K562 (cell line): ENCODE results near the gene PPOX. TPM values are rescaled to one million over a fixed set of nuclear protein-coding genes. Genes with fewer than 3 reads are reported as not detected.
A peak's percentile ranks its signal among the peaks of the same experiment; 100 is the strongest.

Experiments
- BRD9 ChIP-seq: fragments of 450-650 bp; IDR thresholded peaks from 2 replicates; pipeline ENCODE4 v1.6.1; 2018; ENCODE audit warnings: low read depth; ENCODE audit not compliant: partially characterized antibody
- CREB1 ChIP-seq, 2 experiments: sonication (generic) in 1 of 2; formaldehyde crosslinking in 1 of 2; IDR thresholded peaks; 2 replicates each; pipeline versions ENCODE4 v1.6.1 to v1.8.0; 2012 to 2022; ENCODE audit warnings: inconsistent platforms in 1 of 2, mild to moderate bottlenecking in 1 of 2, missing genetic modification reagents in 1 of 2, moderate library complexity in 1 of 2
- E2F6 ChIP-seq, 2 experiments: IDR thresholded peaks; 2 replicates each; pipeline ENCODE4 v1.6.1; 2011; ENCODE audit warnings: borderline replicate concordance in 1 of 2, control low read depth in 1 of 2, low read depth in 1 of 2, low read length in 1 of 2, mild to moderate bottlenecking in 1 of 2, mixed read lengths in 1 of 2, moderate library complexity in 1 of 2; ENCODE audit not compliant: insufficient read depth in 1 of 2, insufficient read length in 1 of 2, poor library complexity in 1 of 2, severe bottlenecking in 1 of 2; ENCODE audit errors: extremely low read depth in 1 of 2
- ETS1 ChIP-seq: conservative IDR thresholded peaks from 2 replicates; pipeline ENCODE4 v1.6.1; 2011; ENCODE audit warnings: low read depth, mild to moderate bottlenecking, low read length; ENCODE audit not compliant: control insufficient read depth
- HDGF ChIP-seq: fragments of 450-650 bp; IDR thresholded peaks from 2 replicates; pipeline ENCODE4 v1.6.1; 2016
- ID3 ChIP-seq, 2 experiments: fragments of 250-450 bp in 1 of 2; fragments of 450-650 bp in 1 of 2; sonication (Bioruptor Pico) in 1 of 2; IDR thresholded peaks; 2 replicates each; pipeline versions ENCODE4 v1.6.1 to v1.8.0; 2016 to 2021; ENCODE audit warnings: mild to moderate bottlenecking in 2 of 2, moderate library complexity in 2 of 2, missing compliant biosample characterization in 1 of 2, missing genetic modification characterization in 1 of 2
- MYC ChIP-seq, 2 experiments: fragments of 250-450 bp in 1 of 2; sonication (Bioruptor Pico) in 1 of 2; IDR thresholded peaks; 2 replicates each; pipeline versions ENCODE4 v1.5.1 to v1.6.1; 2012 to 2021; ENCODE audit warnings: low read depth in 2 of 2, borderline replicate concordance in 1 of 2, improper control_type of control experiment in 1 of 2, low read length in 1 of 2, mild to moderate bottlenecking in 1 of 2, moderate library complexity in 1 of 2
- POLR2AphosphoS2 ChIP-seq: IDR thresholded peaks from 2 replicates; pipeline ENCODE4 v1.6.1; 2012; ENCODE audit warnings: low read length, improper control_type of control experiment
- SNAPC5 ChIP-seq: fragments of 250-450 bp; sonication (Bioruptor Pico); IDR thresholded peaks from 2 replicates; pipeline ENCODE4 v1.8.0; 2021; ENCODE audit warnings: moderate library complexity, mild to moderate bottlenecking, inconsistent platforms
- TEAD4 ChIP-seq, 2 experiments: sonication (generic) in 1 of 2; formaldehyde crosslinking in 1 of 2; IDR thresholded peaks; 2 replicates each; pipeline versions ENCODE4 v1.6.1 to v1.8.0; 2012 to 2022; ENCODE audit warnings: borderline replicate concordance in 1 of 2, inconsistent platforms in 1 of 2, low read length in 1 of 2, mild to moderate bottlenecking in 1 of 2, missing genetic modification reagents in 1 of 2
- ZBED1 ChIP-seq: IDR thresholded peaks from 2 replicates; pipeline ENCODE4 v1.6.1; 2014
- ZBTB7A ChIP-seq: IDR thresholded peaks from 2 replicates; pipeline ENCODE4 v1.6.1; 2011; ENCODE audit warnings: low read depth, mild to moderate bottlenecking, low read length, moderate library complexity, borderline replicate concordance; ENCODE audit not compliant: control insufficient read depth
- ZFX ChIP-seq: sonication (generic); formaldehyde crosslinking; IDR thresholded peaks from 2 replicates; pipeline ENCODE4 v1.8.0; 2022; ENCODE audit warnings: mild to moderate bottlenecking, missing genetic modification reagents, moderate library complexity
- ZNF239 ChIP-seq: fragments of 250-450 bp; sonication (Bioruptor Pico); IDR thresholded peaks from 2 replicates; pipeline ENCODE4 v1.4.0; 2020; ENCODE audit warnings: mild to moderate bottlenecking
- ZNF740 ChIP-seq, 3 experiments: fragments of 200-800 bp in 1 of 3; sonication (Bioruptor generic) in 1 of 3; sonication (generic) in 1 of 3; formaldehyde crosslinking in 1 of 3; IDR thresholded peaks; 2 replicates each; pipeline versions ENCODE4 v1.6.1 to v1.8.0; 2016 to 2022; ENCODE audit warnings: mild to moderate bottlenecking in 2 of 3, missing compliant biosample characterization in 2 of 3, missing genetic modification characterization in 2 of 3, missing genetic modification reagents in 1 of 3
- ZNF766 ChIP-seq: fragments of 200-800 bp; sonication (Bioruptor generic); conservative IDR thresholded peaks from 2 replicates; pipeline ENCODE4 v1.6.1; 2016; ENCODE audit warnings: missing genetic modification characterization, missing compliant biosample characterization
- polyA plus RNA-seq, 8 experiments: library from polyadenylated mRNA; depleted of rRNA in 4 of 8; stranded (reverse) in 5 of 8; unstranded in 3 of 8; fragments of >200 nt; fragmentation: Nextera tagmentation in 2 of 8; fragmentation: Illumina TruSeq in 1 of 8; extraction: Ambion mirVana in 2 of 8; extraction: Trizol in 1 of 8; gene quantifications; 2 replicates each; pipeline versions ENCODE4 v1.2.1 to v1.2.3, GENCODE V29; 2011 to 2014; ENCODE audit warnings: inconsistent platforms in 1 of 8, missing spikeins in 1 of 8
- total RNA-seq, 7 experiments: library from RNA; depleted of rRNA in 6 of 7; stranded (reverse); fragments of >200 nt in 6 of 7; fragmentation: Illumina TruSeq in 2 of 7; extraction: Trizol in 2 of 7; gene quantifications; 2 replicates each; pipeline versions ENCODE4 v1.2.1 to v1.2.3, GENCODE V29; 2011 to 2021; ENCODE audit warnings: low replicate concordance in 1 of 7

The PPOX gene
- total and polyA plus RNA-seq, 9 of the 15 experiments (the other 6 are each of a cell fraction or from before 2014, with no cell fraction given): 17.0 to 57.1 (median 38.9) TPM

GRCh38 chr1:161132410-161133219 lies 33.6 kb upstream of the PPOX start, which contains the start of gene DEDD (continued):
- no peak for TF ChIP-seq ZNF740 (CRISPR knock-in tag; IDR thresholded peaks at IDR 0.05)
- TF ChIP-seq ZNF740 (tag; IDR thresholded peaks at IDR 0.05): peak in 1 of 2 experiments; percentile 15; a peak in 1 of 4 replicates
- TF ChIP-seq E2F6 (IDR thresholded peaks at IDR 0.05; ENCODE audit: borderline replicate concordance in 1 of 2, extremely low read depth in 1 of 2, insufficient read depth in 1 of 2, insufficient read length in 1 of 2, low read depth in 1 of 2, low read length in 1 of 2, poor library complexity in 1 of 2, severe bottlenecking in 1 of 2): peak in 1 of 2 experiments; percentile 0
- TF ChIP-seq SNAPC5 (CRISPR knock-in tag): no peak
- TF ChIP-seq ZBED1: no peak
- TF ChIP-seq POLR2AphosphoS2: no peak
- TF ChIP-seq ZFX: peak; percentile 77
- peak; percentile 41 for TF ChIP-seq MYC (IDR thresholded peaks at IDR 0.05; ENCODE audit: low read depth, low read length)
- TF ChIP-seq MYC (CRISPR knock-in tag; IDR thresholded peaks at IDR 0.05; ENCODE audit: borderline replicate concordance, low read depth): no peak
- no peak for TF ChIP-seq HDGF
- peak; percentile 53 for TF ChIP-seq ETS1
- peak; percentile 80 for TF ChIP-seq BRD9
- TF ChIP-seq ZNF239 (CRISPR knock-in tag): 0 out of 2 replicates have a peak, but pooled peaks have one; percentile 21
- peak; percentile 95 for TF ChIP-seq ZNF766
- no peak for TF ChIP-seq ID3 (CRISPR knock-in tag; IDR thresholded peaks at IDR 0.05)
- TF ChIP-seq ID3 (tag; IDR thresholded peaks at IDR 0.05): peak; percentile 88
- TF ChIP-seq CREB1 (IDR thresholded peaks at IDR 0.05): peak; percentile 59
- no peak; the same call in 1 of the 2 replicates for TF ChIP-seq CREB1 (CRISPR knock-in tag; IDR thresholded peaks at IDR 0.05)
- TF ChIP-seq ZBTB7A: no peak
- TF ChIP-seq TEAD4 (IDR thresholded peaks at IDR 0.05; ENCODE audit: low read length): peak; percentile 46; the same call in 1 of the 2 replicates
- no peak for TF ChIP-seq TEAD4 (CRISPR knock-in tag; IDR thresholded peaks at IDR 0.05; ENCODE audit: borderline replicate concordance)
